Vagina (tissue), 2 donors: ENCODE results near the gene CHAT.

Experiments
- CTCF ChIP-seq, 3 experiments: fragments of 450-650 bp in 2 of 3; fragments of 200-600 bp in 1 of 3; sonication (generic) in 1 of 3; IDR thresholded peaks; one replicate each; pipeline ENCODE4 v1.5.1; 2017 to 2019; ENCODE audit warnings: antibody characterized with exemption in 3 of 3, mild to moderate bottlenecking in 2 of 3, moderate library complexity in 2 of 3
- POLR2AphosphoS5 ChIP-seq, 2 donors: sonication (generic); formaldehyde crosslinking; IDR thresholded peaks; one replicate each; pipeline ENCODE4 v1.9.0; 2017; ENCODE audit warnings: antibody characterized with exemption in 2 of 2, mild to moderate bottlenecking in 2 of 2, low read depth in 1 of 2; ENCODE audit not compliant: insufficient read depth in 1 of 2

GRCh38 chr10:49593564-49593875 lies 20.3 kb upstream of the CHAT start:
- TF ChIP-seq CTCF (IDR thresholded peaks at IDR 0.05) = no peak
- TF ChIP-seq POLR2AphosphoS5 (IDR thresholded peaks at IDR 0.05; ENCODE audit: insufficient read depth in 1 of 2, low read depth in 1 of 2) = no peak
